Stimulated activated CD4-positive, alpha-beta T cell treated with anti-CD3 and anti-CD28 coated beads, Interleukin-1b, Interleukin-23, amount 100 ng/mL, for 24 hours (primary cell): ENCODE measurements around the gene ASXL3.

ENCODE experiments used
- DNase-seq, 4 experiments: peaks; one replicate each; pipeline ENCODE4 v3.0.0-alpha.2; 2020; ENCODE audit warnings: low read depth in 4 of 4, low spot score in 1 of 4

ASXL3 gene

DNA sequence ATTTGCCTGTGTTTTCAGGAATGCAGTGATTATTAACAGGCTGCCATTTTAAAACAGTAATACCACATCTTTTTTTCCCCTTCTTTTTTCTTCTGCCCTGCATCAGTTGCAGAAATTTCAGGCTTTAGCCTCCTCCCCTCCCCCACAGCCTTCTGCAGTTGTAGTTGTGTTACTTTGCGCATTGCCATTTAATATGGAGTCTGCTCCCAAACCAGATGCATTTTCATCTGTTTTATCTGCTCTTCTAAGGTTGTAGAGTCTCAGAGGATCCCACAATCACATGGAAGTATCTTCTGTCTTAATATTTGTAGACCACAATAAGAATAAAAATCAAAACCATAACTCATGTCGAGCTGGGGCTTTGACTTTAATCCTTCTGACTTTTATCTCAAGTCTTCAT is 3.8 kb downstream of the ASXL3 start:
- DNase-seq, result no peak

DNA sequence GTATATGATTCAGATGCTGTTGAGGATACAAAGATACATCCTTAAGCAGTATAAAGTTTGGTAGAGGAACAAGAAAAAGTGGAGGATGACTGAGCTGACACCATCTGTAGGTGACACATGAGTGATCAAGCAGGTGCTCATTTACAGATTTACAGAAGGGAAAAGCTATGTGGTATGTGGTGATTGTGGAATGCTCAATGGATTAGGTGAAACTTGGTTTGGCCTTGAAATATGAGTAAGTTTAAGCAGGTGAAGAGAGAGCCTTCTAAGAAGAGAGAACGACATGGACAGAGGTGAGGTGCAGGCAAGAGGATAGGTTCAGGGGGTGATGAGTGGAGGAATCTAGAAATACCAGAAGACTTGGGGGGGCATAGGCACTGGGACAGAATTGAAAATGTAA is 5.9 kb downstream of the ASXL3 start:
- no peak for DNase-seq

DNA sequence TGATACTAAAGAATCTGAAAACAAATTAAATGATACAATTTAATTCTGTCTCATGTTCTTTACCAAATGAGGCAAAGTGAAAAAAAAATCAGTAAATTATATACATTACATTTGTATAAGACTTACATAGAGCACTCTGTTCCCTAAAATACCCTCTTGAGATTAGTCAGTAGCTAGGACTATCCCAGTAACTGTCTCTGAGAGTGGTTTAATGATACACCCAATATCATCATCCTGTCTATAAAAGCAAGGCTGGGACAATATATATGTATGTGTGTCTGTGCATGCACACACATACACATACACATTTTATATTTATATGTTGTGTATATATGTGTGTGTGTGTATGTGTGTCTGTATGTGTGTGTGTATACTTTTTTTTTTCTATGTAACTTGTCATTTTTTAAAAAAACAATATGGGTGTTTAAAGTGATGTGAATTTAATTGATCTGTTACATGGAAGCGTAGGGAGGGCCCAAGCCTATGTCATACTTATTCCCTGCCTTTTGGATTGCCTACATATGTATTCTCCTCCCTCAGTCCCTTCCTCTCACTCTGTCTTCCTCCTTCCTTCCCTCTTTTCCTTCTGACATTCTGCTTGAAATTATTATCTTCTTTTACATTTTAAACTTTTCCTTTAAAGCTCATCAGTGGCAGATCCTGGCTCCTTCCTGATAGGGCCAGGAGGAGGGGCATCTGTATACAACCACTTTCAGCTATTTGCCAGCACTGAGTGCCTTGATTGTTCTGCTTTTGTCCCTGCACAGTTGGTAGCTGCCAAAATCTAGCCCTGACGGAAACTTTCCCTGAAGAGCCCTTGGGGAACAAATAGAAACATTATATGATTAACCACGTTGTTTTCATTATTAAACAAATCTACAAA is 6.8 kb downstream of the ASXL3 start:
- no peak for DNase-seq

DNA sequence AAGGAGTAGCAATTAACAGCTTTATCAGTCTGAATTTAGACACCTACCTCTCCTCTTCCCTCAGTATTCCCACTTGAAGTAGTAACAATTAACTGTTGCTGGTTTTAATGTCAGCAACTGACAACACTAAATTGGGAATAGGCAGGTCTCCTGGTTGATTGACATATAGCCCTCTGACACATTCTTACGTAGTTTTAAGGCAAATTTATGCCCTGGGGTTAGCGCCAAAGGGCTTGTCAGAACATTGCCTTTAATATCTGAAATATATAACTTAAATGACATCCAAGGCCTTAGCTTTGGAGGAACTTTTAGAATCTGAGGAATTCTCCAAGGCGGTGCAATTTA is 7.4 kb downstream of the ASXL3 start:
- no peak for DNase-seq

DNA sequence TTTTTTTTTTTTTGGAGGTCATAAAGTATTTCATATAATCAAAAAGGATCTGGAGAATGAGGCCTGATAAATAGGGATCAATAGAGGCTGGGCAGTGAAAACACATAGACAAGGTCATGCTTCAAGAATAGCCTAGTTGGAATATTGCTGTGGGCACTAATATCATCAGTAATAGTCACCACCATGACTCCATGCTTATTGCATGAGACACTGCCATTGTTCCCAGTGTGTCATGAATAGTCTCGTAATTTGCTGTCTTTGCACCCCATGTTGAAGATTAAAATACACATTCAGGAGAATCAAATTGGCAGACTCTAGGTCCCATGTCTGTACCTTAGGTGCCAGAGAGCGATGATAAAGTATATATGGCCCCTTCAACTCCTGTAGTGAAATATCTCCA is 10.3 kb downstream of the ASXL3 start:
- DNase-seq, result no peak

DNA sequence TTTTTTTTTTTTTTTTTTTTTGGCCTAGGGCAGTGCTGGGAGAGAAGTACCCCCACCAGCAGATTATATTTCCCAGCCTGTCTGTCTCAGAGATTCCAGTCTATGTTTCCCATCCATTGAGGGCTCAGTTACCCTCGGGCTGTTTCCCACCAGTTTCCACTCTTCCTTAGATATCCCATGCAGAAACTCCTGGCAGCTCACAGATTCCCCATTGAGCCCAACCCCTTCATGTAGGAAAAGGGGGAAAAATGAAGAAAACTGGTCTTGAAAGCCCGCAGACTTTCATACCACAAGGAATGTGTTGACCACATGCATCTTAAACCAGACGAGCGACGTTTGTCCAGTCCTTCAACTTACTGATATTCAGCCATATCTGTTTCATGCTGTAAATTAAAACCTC is 15.2 kb downstream of the ASXL3 start:
- DNase-seq, result no peak

DNA sequence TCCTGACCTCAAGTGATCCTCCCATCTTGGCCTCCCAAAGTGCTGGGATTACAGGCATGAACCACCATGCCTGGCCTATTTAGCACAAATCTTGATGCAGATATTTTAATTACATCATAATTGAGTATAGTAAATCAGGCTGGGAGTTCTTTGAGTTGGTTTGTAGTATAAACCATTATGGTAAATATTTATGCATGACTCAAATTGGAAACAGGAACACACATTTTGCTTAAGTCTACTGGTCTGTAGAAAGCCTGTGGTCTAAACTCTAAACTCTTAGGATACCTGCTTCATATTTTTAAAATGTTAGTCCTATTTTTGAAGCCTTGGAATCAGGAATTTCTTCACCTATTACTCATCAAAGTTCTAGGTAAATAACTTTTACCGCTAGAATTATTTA is 16.8 kb downstream of the ASXL3 start:
- DNase-seq, result no peak

DNA sequence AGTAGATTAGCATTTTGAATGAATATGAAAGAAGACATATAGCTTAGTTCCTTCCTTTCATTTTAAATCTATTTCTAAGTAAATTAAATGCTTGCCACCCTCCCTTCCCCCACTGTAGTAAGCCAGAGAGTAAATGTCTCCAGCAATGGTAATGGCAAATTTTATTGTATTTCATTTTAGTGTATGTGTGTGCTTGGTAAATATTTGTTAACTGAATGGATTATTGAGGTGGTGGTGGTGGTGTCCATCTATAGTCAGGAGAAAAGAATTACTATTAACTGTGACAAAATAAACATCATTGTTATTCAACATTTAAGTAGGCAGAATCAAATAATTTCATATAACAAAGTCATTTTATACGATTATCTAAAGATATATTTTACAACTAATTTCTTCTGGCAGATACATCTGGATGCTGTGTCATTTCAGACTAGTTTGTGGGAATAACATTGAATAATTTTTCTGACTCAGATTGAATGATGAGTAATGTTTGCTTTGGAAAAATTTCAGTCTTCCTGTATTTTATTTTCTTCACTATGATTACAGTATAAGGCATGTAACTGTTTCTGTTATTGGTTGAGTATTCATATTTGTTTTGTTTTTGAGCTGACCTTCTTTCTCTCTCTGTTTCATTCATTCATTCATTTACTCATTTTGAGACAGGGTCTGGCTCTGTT is 18.3 kb downstream of the ASXL3 start:
- DNase-seq, result no peak

DNA sequence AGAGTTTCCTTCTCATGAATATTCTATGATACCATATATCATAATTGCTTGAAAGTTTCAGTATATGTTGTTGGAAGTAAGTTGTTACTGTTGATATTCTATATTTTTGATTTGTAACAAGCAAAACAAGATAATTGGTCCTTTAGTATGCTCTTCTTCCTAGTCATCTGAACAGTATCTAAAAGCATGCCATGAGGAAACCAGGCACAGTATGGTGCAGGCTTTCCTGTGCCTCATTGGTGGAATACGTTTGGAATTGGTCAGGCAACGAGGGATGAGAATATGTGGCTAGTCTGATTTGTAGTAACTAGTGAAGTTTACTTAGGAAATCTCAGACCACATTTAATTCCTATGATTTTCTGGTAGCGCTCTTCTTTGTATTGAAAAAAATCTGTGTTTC is 22.8 kb downstream of the ASXL3 start:
- no peak for DNase-seq

DNA sequence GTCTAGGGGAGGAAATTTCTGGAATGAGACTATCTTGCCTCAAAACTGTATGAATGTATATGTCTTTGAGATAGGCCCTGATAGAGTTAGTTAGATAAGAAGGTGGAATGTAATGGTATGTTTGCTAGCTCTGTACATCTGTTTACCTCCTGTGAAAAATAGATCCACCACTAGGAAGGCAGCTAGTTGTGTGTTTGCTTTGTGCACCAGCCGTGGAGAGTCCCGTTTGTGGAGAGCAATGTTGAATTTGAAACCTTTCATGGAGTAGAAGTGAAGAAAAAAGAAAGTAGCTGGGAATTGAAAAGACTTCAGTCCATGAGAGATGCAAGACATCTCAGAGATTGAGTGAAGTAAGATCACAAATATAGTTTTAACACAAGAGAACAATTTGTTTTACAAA is 25.4 kb downstream of the ASXL3 start:
- DNase-seq, result no peak

DNA sequence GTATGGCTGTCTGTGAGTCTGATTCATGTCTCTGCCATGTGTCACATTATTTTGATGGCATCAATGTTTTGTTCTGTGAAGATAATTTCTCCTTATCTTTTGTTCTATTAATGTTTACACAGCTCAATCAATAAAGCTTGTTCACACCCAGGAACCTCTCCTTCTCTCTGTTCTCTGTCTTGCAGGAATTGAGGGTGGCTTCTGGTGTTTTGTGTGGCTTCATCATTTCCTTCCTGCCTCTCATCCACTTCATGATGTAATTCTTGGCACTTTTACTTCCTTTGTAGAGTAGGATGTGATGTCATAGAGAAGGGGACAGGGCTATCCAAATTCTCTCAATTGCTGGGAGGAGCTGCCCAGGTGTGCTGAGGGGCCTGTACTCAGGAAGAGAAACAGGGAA is 27.2 kb downstream of the ASXL3 start:
- no peak for DNase-seq

DNA sequence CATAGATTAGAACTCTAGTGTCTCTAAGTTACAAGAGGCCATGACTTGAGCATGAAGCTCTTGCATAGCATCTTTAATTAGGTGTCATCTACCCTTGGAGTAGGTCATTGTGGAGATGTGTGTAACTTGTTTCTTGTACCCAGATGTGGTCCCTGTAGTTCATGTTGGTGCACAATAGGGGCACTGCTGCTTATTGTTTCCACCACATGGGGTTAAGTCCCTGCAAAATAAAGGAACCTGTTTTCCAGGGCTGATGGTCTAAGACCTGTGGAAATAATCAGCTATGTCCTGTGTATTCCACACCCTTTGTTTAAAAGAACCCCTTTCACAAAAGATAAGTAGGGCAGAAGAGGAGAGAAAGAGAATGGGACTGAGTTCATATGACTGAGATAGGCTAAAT is 28.6 kb downstream of the ASXL3 start:
- no peak for DNase-seq

DNA sequence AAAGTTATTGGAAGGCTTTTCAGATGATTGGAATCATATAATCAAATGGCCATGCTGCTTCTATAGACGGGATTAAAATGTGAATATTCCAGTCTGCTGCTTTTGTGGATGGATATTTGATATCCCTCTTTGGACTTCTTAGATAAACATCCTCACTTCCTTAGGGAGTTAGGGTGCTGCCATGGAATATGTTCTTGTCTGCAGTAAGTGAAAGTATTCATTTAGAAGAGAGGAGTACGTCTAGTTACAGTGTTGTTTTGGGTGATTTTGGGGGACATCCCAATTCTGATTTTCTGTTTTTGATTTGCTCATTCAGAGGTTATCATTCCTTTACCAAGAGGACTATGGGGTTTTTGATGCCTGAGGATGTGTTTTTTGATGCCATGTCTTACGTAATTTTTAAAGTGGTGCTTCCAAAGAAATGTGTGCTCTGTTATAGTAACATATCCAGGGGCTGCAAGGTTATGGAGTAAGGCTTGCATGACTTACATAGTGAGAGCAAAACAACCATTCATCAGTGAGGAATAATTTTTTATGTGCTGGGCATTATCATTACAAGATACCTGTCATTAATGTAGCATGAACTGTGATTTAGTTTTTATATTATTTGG is 33.6 kb downstream of the ASXL3 start:
- no peak for DNase-seq

DNA sequence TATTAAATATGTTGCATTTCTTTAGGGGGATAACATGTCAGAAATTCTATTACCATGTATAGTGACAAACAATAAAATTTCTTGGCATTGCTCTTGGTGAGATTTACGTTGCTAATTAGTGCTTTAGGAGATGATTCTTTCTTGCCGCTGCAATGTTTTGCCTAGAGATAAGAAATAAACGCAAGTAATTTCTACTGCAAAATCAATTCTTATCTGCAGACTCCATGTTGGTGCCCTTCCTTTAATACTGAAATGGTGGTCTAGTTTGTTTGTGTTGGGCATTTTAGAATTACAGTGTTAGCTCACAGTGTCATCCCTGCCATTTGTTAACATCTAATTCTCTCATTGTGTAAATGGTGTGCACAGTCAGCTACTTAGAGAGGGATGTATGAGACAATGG is 34.6 kb downstream of the ASXL3 start:
- no peak for DNase-seq

DNA sequence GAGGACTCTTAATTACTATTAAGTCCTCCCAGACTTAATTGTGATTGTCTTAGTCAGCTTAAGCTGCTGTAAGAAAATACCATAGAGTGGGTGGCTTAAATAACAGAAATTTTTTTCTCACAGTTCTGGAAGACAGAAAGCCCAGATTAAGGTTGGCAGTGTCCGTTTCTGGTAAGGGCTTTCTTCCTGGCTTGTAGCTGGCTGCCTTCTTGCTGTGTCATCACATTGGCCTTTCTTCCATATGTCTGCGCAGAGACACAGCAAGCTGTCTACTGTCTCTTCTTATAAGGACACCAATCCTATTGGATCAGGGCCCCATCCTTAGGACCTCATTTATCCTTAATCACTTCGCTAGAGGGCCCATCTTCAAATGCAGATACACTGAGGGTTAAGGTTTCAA is 38.5 kb downstream of the ASXL3 start:
- DNase-seq, result no peak

DNA sequence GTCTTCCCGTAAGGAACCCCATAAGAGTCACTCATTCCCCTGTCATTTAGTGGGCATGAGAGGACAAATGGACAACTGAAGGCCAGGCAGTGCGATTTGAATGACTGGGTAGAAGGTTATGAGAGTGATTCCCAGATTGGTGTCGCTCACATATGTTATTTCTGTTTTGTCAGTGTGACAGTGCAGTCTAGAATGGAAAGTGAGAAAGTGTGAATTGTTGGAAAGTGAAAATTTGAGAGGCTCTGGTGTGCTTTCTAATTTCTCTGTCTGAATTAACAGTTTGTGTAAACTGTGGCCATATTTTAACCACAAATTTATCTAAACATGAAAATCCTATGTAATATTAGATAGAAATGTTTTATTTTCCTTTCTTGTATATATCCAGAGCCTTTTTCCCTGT is 49.1 kb downstream of the ASXL3 start:
- no peak for DNase-seq

DNA sequence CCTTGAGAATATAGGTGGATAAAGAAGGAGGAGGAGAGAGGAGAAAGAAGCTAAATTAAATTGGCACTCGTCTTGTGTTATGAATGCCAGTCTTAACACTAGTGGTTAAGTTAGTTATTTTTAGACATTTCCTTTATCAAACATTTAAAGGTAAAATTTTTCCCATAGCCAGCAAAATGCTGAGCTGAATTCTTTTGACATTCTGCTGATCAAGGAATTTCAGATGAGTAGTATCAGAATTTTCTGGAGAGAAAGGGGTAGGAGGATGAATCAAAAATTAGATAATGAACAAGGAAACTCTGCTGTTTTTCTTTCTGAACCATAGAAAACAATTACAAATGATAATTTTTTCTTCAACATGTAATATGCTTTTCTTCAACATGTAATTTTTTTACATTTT is 52.5 kb downstream of the ASXL3 start:
- no peak for DNase-seq

DNA sequence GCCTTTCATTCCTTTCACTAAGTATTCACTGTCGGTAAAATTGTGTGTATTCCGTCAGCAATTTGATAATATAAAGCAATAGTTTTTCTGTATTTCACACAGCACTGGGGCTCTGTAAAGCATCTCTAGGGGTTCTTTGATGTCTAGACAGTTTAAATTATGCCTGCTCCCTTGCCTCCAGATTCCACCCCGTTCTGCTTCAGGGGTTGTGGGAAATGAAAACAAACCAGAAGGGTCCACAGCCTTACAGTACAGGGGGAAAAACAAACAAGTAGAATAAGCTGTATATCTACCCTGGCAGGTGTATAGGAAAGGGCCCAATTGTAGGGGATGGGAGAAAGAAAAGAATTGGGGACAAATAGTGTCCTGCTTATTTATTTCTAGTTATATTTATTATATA is 63.1 kb downstream of the ASXL3 start:
- no peak for DNase-seq

DNA sequence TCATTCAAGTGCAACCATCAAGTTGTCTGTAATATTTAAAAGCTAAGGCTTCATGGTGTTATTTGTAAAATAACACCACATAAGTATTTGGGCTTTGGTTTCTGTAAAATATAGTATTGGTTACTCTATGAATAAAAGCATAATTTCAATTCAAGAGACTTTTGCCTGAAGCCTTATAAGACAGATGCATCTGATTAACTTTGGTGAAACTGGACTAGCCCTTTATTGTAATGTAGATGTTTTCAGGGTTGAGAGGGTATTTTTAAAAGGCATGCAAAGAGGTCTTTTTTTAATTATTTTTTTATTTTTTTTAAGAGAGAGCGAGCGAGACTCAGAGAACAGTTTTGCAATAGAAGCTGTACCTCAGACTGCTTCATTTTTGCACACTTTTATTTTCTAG is 66.5 kb downstream of the ASXL3 start:
- DNase-seq, result no peak

DNA sequence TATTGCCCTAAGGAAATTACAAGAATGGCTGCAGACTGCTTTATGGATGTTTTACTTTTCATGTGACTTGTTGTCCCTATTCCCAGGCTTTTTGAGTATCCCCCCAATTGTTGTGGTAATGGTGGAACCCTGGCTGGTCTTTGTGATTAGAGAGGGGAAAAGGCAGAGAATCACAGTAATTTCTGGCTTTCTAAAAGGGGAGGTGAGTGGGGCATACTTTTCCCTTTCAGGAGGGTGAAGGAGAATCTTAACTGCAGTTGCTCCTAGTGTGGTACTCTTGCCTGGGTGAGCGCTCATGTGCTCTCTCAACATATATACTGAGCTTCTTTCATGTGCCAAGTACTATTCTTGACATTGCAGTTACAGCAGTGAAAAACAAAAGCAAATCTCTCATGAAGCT is 69.3 kb downstream of the ASXL3 start:
- no peak for DNase-seq

DNA sequence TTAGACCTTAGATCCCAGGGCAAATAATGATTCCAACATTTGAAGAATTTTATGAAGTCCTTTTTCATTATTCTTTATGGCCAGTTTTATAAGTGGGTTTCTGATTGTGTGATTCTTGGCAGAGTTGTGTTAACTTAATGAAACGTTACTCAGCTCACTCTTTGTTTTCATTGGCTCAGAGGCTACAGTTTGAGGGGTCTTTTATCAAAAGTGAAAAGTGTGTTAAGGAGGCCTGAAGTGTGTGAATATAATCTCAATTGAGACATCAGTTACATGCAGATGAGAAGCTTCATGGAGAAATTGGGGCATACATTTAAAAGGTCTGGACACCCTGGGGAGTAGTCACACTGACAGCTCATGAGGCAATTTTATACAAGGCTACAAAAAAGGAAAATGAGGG is 74.6 kb downstream of the ASXL3 start:
- no peak for DNase-seq

DNA sequence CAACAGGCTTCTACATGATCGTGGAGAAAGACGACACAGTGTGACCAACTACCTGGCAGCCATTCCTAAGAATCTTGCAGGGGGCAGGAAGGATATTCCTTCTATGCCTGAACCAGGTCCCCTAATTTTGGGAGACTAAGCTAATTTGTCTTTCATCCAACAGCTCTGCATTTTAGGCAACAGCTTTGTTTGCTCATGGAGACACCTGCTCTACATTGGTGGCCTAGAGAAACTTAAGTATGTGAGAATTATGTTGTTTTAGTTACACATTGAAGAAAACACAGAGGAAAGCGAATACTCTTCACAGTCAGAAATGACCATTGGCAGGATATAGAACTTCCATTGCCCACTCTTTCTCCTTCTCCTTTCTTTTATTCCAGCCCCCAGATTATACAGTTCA is 75.2 kb downstream of the ASXL3 start:
- DNase-seq, result no peak
